ENCODE results near the gene ZC3H7A. TPM values are rescaled to one million over a fixed set of nuclear protein-coding genes. Genes with fewer than 3 reads are reported as not detected.

The ZC3H7A gene
- total RNA-seq (100 to 1,000 TPM in 1 of 5 donors, 10 to 100 TPM in 4; 49.1 to 110 (median 92.1) TPM), polyA plus RNA-seq (10 to 100 TPM; 16.1 to 23.3 (median 20.0) TPM)
- long read RNA-seq, donor 1, partial matches to known transcripts: 0 of 1 reads
- long read RNA-seq, donor 1, other reads (novel, unspliced or antisense): 0 of 1 reads
- long read RNA-seq, donor 2, partial matches to known transcripts: 0 of 3 reads
- long read RNA-seq, donor 2, other reads (novel, unspliced or antisense): 0 of 3 reads
- long read RNA-seq, donor 3, partial matches to known transcripts: 0 of 1 reads
- long read RNA-seq, donor 3, other reads (novel, unspliced or antisense): 0 of 1 reads
- long read RNA-seq, donor 4, partial matches to known transcripts: 0 of 1 reads
- long read RNA-seq, donor 4, other reads (novel, unspliced or antisense): 0 of 1 reads
- long read RNA-seq, donor 5, partial matches to known transcripts: 0 of 3 reads
- long read RNA-seq, donor 5, other reads (novel, unspliced or antisense): 0 of 3 reads
- long read RNA-seq, donor 6, transcript ZC3H7A-214 (4 exons, 2,632 nt): major isoform, 5 of 9 reads
- long read RNA-seq, donor 6, partial matches to known transcripts: 0 of 9 reads
- long read RNA-seq, donor 6, other reads (novel, unspliced or antisense): 0 of 9 reads
- long read RNA-seq, donor 7, partial matches to known transcripts: 0 of 3 reads
- long read RNA-seq, donor 7, other reads (novel, unspliced or antisense): 0 of 3 reads
- long read RNA-seq, donor 8, partial matches to known transcripts: 0 of 1 reads
- long read RNA-seq, donor 8, other reads (novel, unspliced or antisense): 0 of 1 reads
- long read RNA-seq, donor 9, partial matches to known transcripts: 0 of 3 reads
- long read RNA-seq, donor 9, other reads (novel, unspliced or antisense): 0 of 3 reads
- long read RNA-seq, donor 10, partial matches to known transcripts: 0 of 1 reads
- long read RNA-seq, donor 10, other reads (novel, unspliced or antisense): 0 of 1 reads

DNA sequence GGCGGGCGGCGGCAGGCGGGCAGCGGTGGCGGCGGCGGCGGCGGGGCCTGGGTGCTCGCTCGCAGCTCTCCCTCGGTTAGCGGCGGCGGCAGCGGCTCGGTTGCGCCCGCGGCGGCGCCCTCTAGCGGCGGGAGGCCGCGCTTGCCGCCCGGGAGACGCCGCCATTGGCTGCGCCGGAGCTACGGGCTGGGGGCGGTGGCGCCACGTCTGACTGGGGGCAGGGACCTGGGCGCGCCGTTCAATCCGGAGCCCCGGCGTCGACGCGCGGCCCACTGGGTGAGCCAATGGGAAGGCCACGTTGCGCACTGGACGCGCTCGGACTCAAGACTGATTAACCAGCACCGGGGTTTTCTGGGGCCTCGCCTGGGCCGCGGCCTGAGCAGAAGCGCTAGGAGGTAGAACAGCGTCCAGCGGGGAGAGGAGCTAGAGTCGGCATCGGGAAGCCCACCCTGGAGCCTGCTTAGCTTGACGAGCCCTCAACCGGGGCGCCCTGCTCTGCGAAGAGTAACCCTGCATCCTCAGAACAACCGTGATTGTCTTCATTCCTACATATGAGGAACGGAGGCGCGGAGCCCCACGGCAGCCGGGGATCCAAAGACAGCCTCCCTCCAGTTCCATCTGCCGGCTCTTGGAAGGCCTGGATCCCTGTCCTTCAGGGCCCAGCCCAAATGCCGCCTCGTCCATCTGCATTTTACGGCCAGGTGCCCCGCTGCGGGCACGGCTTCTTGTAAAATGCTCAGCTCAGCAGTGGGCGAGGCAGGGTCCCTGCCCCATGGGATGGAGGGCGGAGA lies at the start of gene ZC3H7A:
TSS of gene ZC3H7A (minus strand) at position 93 of the 791 bp plus-strand sequence. CDS start 14,904 bp downstream, outside the sequence.
- H3K4me1 ChIP-seq: peaks cover 51 to 70% (median 63%) of the 10 kb centered on the region in 4 donors
- peak within 1 kb of the TSS; percentile 64 to 92 (median 80) for H3K4me3 ChIP-seq
- no peaks in the 10 kb centered on the region for H3K27me3 ChIP-seq
- TF ChIP-seq POLR2A (IDR thresholded peaks at IDR 0.05) (peak in 2 of 4 donors; percentile 79 to 94), EP300 (IDR thresholded peaks at IDR 0.05) (no peak), CTCF (IDR thresholded peaks at IDR 0.05) (peak in 5 of 7 experiments; percentile 21 to 99 (median 83)), POLR2AphosphoS5 (IDR thresholded peaks at IDR 0.05) (peak; percentile 63 to 94 (median 94))
- H3K27ac ChIP-seq: peak within 1 kb of the TSS; percentile 97 to 100 (median 99)
- no peaks in the 10 kb centered on the region for H3K9me3 ChIP-seq
- intact Hi-C loops (cut with DNase I; ENCODE audit: low total_unique reads): loop anchor here (10.0 kb wide), 1 partner anchor 53 kb away; the partner anchor contains the start of gene TXNDC11
- peak; percentile 97 to 99 for DNase-seq
- peaks cover 0 to 8% (median 4%) of the 10 kb centered on the region in 4 donors for H3K36me3 ChIP-seq
- WGBS, 5 donors: 0 to 1% (median 0%) methylated on average over 22 to 80 of the region's 80 CpGs

DNA sequence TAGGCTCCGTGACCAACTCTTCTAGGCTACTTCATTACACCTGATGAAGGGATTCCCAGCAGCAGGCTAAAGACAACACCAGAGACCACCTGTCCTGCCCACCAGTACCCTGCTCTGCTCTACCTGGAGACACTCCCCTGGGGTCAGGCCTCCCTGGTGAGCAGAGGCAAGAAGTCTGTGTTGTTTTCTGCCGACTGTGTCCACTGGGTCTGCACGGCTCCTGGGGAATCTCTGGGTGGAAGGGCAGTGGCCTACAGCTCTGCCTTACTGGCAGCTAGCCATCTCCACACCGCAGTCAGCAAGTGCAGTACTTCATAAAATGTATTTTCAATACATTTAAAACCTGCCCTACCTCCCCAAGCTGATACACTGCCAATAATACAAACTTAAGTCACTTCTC lies 47.4 kb upstream of the ZC3H7A start:
- DNase-seq: no peak
- no peaks in the 10 kb centered on the region for H3K9me3 ChIP-seq
- peaks cover 81 to 100% (median 97%) of the 10 kb centered on the region in 4 donors for H3K36me3 ChIP-seq

GRCh38 chr16:11843861-11844260 lies 46.8 kb upstream of the ZC3H7A start:
- WGBS, 5 donors: 89 to 94% (median 92%) methylated on average over 5 of the region's 5 CpGs
- no peak overlapping the region for H3K4me3 ChIP-seq
- no peak for DNase-seq
- no peaks in the 10 kb centered on the region for H3K27me3 ChIP-seq
- H3K9me3 ChIP-seq: no peaks in the 10 kb centered on the region
- intact Hi-C loops (cut with DNase I; ENCODE audit: low total_unique reads): no loop called here
- no peak for TF ChIP-seq POLR2AphosphoS5 (IDR thresholded peaks at IDR 0.05)
- no peak for TF ChIP-seq CTCF (IDR thresholded peaks at IDR 0.05)
- no peak for TF ChIP-seq POLR2A (IDR thresholded peaks at IDR 0.05)
- TF ChIP-seq EP300 (IDR thresholded peaks at IDR 0.05): no peak
- H3K27ac ChIP-seq: no peak overlapping the region
- peaks cover 0 to 13% (median 6%) of the 10 kb centered on the region in 4 donors for H3K4me1 ChIP-seq
- peaks cover 80 to 100% (median 99%) of the 10 kb centered on the region in 4 donors for H3K36me3 ChIP-seq

More for the DNA sequence above, 47.4 kb upstream of the ZC3H7A start:
- 90 to 100% (median 90%) methylated on average over 3 to 4 of the region's 4 CpGs for WGBS, 5 donors
- TF ChIP-seq EP300 (IDR thresholded peaks at IDR 0.05): no peak
- TF ChIP-seq POLR2A (IDR thresholded peaks at IDR 0.05): no peak
- no peak for TF ChIP-seq POLR2AphosphoS5 (IDR thresholded peaks at IDR 0.05)
- TF ChIP-seq CTCF (IDR thresholded peaks at IDR 0.05): no peak
- no peaks in the 10 kb centered on the region for H3K27me3 ChIP-seq
- intact Hi-C loops (cut with DNase I; ENCODE audit: low total_unique reads): no loop called here
- no peak overlapping the region for H3K27ac ChIP-seq
- H3K4me3 ChIP-seq: no peak overlapping the region
- peaks cover 0 to 19% (median 13%) of the 10 kb centered on the region in 4 donors for H3K4me1 ChIP-seq

Measured in stomach (tissue), 19 donors.